HepG2 (cell line): ENCODE results near the gene NBR1. TPM values are rescaled to one million over a fixed set of nuclear protein-coding genes. Genes with fewer than 3 reads are reported as not detected.

Source experiments
- ATF3 ChIP-seq: sonication (generic); formaldehyde crosslinking; IDR thresholded peaks from 2 replicates; pipeline ENCODE4 v1.4.0; 2020; ENCODE audit warnings: missing genetic modification reagents
- DMAP1 ChIP-seq: IDR thresholded peaks from 2 replicates; pipeline ENCODE4 v1.6.1; 2016
- HOXA9 ChIP-seq: sonication (generic); formaldehyde crosslinking; IDR thresholded peaks from 2 replicates; pipeline ENCODE4 v1.8.1; 2022; ENCODE audit warnings: missing genetic modification reagents, mild to moderate bottlenecking, moderate library complexity, borderline replicate concordance
- NCOR1 ChIP-seq: fragments of 200-600 bp; sonication (generic); IDR thresholded peaks from 2 replicates; pipeline ENCODE4 v1.7.0; 2017; ENCODE audit warnings: antibody characterized with exemption, low read length, borderline replicate concordance
- REST ChIP-seq, 2 experiments: IDR thresholded peaks; 2 replicates each; pipeline ENCODE4 v1.6.1; 2011 to 2012; ENCODE audit warnings: low read length in 2 of 2, borderline replicate concordance in 1 of 2, low read depth in 1 of 2, mild to moderate bottlenecking in 1 of 2, moderate library complexity in 1 of 2
- SNAPC5 ChIP-seq: sonication (generic); formaldehyde crosslinking; IDR thresholded peaks from 2 replicates; pipeline ENCODE4 v1.8.1; 2023; ENCODE audit warnings: mild to moderate bottlenecking, missing genetic modification reagents, borderline replicate concordance
- SP4 ChIP-seq: sonication (generic); formaldehyde crosslinking; IDR thresholded peaks from 2 replicates; pipeline ENCODE4 v1.8.1; 2023; ENCODE audit warnings: mild to moderate bottlenecking, missing genetic modification reagents
- TAF15 ChIP-seq: fragments of 200-400 bp; formaldehyde crosslinking; IDR thresholded peaks from one replicate; pipeline ENCODE4 v1.6.1; 2018; ENCODE audit warnings: mild to moderate bottlenecking, low read depth, low read length; ENCODE audit not compliant: poor library complexity, severe bottlenecking
- ZBTB8A ChIP-seq: sonication (generic); formaldehyde crosslinking; IDR thresholded peaks from 2 replicates; pipeline ENCODE4 v1.4.0; 2020; ENCODE audit warnings: mild to moderate bottlenecking, low read depth, missing genetic modification reagents, borderline replicate concordance
- ZNF101 ChIP-seq: sonication (generic); formaldehyde crosslinking; IDR thresholded peaks from 2 replicates; pipeline ENCODE4 v1.4.0; 2020; ENCODE audit warnings: mild to moderate bottlenecking, low read depth, missing genetic modification reagents, borderline replicate concordance
- ZNF280B ChIP-seq: sonication (generic); formaldehyde crosslinking; IDR thresholded peaks from 2 replicates; pipeline ENCODE4 v1.5.0; 2020; ENCODE audit warnings: missing genetic modification reagents, mild to moderate bottlenecking, borderline replicate concordance
- ZNF407 ChIP-seq: sonication (generic); formaldehyde crosslinking; IDR thresholded peaks from one replicate; pipeline ENCODE4 v1.5.1; 2020; ENCODE audit warnings: mild to moderate bottlenecking, missing genetic modification reagents; ENCODE audit errors: not compliant biosample characterization
- ZNF451 ChIP-seq: sonication (generic); formaldehyde crosslinking; IDR thresholded peaks from 2 replicates; pipeline ENCODE4 v1.5.0; 2020; ENCODE audit warnings: mild to moderate bottlenecking, missing genetic modification reagents
- ZNF510 ChIP-seq: sonication (generic); formaldehyde crosslinking; IDR thresholded peaks from 2 replicates; pipeline ENCODE4 v1.4.0; 2020; ENCODE audit warnings: low read depth, mild to moderate bottlenecking, missing genetic modification reagents
- ZNF703 ChIP-seq: sonication (generic); formaldehyde crosslinking; IDR thresholded peaks from 2 replicates; pipeline ENCODE4 v1.5.1; 2020; ENCODE audit warnings: missing genetic modification reagents, mild to moderate bottlenecking, moderate library complexity, borderline replicate concordance
- ZNF75D ChIP-seq: sonication (generic); formaldehyde crosslinking; IDR thresholded peaks from 2 replicates; pipeline ENCODE4 v1.8.1; 2023; ENCODE audit warnings: missing genetic modification reagents, mild to moderate bottlenecking, borderline replicate concordance
- polyA plus RNA-seq, 8 experiments: library from polyadenylated mRNA; depleted of rRNA in 3 of 8; stranded (reverse) in 7 of 8; unstranded in 1 of 8; fragments of >200 nt; fragmentation: Illumina TruSeq in 4 of 8; extraction: Trizol in 4 of 8; gene quantifications; 2 replicates each; pipeline versions ENCODE4 v1.2.1 to v1.2.3, GENCODE V29; 2011 to 2016; ENCODE audit warnings: low read depth in 4 of 8, missing spikeins in 1 of 8, mixed read lengths in 1 of 8; ENCODE audit not compliant: insufficient read depth in 1 of 8
- total RNA-seq, 5 experiments: library from RNA; depleted of rRNA; stranded (reverse); fragments of >200 nt; fragmentation: Illumina TruSeq; extraction: Trizol; gene quantifications; 2 replicates each; pipeline ENCODE4 v1.2.3, GENCODE V29; 2016; ENCODE audit warnings: low read depth in 1 of 5

NBR1 gene
- total and polyA plus RNA-seq, 2 of the 13 experiments (the other 11 are each of a cell fraction or from before 2014, with no cell fraction given), result 51.7 to 121 TPM

- no peak for TF ChIP-seq HOXA9
- no peak for TF ChIP-seq NCOR1
- no peak for TF ChIP-seq ZNF280B (CRISPR knock-in tag)
- no peak for TF ChIP-seq ZNF510 (CRISPR knock-in tag)
- no peak for TF ChIP-seq SP4 (CRISPR knock-in tag)
- TF ChIP-seq ATF3 (CRISPR knock-in tag), result no peak
- no peak for TF ChIP-seq REST (IDR thresholded peaks at IDR 0.05; ENCODE audit: borderline replicate concordance in 1 of 2, low read depth in 1 of 2, low read length in 2 of 2)
- no peak for TF ChIP-seq ZNF451 (CRISPR knock-in tag)
- TF ChIP-seq ZNF101, result no peak
- peak; percentile 17 for TF ChIP-seq TAF15
- TF ChIP-seq SNAPC5 (CRISPR knock-in tag), result no peak
- TF ChIP-seq ZNF407, result peak; percentile 69
- no peak for TF ChIP-seq DMAP1 (CRISPR knock-in tag)
- no peak for TF ChIP-seq ZNF75D (CRISPR knock-in tag)
- no peak for TF ChIP-seq ZBTB8A
- no peak for TF ChIP-seq ZNF703
Measured at GRCh38 chr17:43135454-43135819, 35.6 kb upstream of the NBR1 start (continued).
